Endothelial cell of umbilical vein (primary cell): Measurements from ENCODE around the gene TERT. TPM values are rescaled to one million over a fixed set of nuclear protein-coding genes. Genes with fewer than 3 reads are reported as not detected.

Experiments
- BruUV-seq: library from RNA; stranded (reverse); fragments of 400-500 nt; replicated peaks from 2 replicates; lab custom pipeline; 2021; lab: Mats Ljungman, UMichigan
- CTCF ChIA-PET: fragments of 300-600, 350-600 bp; sonication (Branson Sonifier 250); formaldehyde crosslinking; loops from one replicate; lab custom pipeline; 2021; ENCODE audit warnings: antibody characterized with exemption, inconsistent platforms; lab: Charles Lee
- POLR2A ChIA-PET: fragments of 300-600, 350-600 bp; sonication (Branson Sonifier 250); formaldehyde crosslinking; loops from one replicate; lab custom pipeline; 2021; ENCODE audit warnings: antibody characterized with exemption, inconsistent platforms; lab: Charles Lee
- DNase-seq: peaks from one replicate; pipeline ENCODE4 v3.0.0-alpha.2; 2011; ENCODE audit warnings: low read depth, low spot score
- FAIRE-seq: peaks from 2 replicates; lab custom pipeline; 2011; peaks lifted over from hg19 to GRCh38; lab: Jason Lieb, UNC
- H2AFZ ChIP-seq: 2 replicates; pipeline ENCODE4 v1.6.0; 2012; ENCODE audit warnings: low read depth, low read length, control low read depth, inconsistent platforms
- H3K27ac ChIP-seq: 2 replicates; pipeline ENCODE4 v1.5.1; 2011; ENCODE audit warnings: low read depth, mild to moderate bottlenecking, control low read depth, low read length, moderate library complexity; ENCODE audit not compliant: insufficient read depth
- H3K27me3 ChIP-seq, 2 experiments: 2 replicates each; pipeline versions ENCODE4 v1.6.0 to v1.6.1; 2011; ENCODE audit warnings: low read length in 2 of 2, mixed read lengths in 1 of 2; ENCODE audit not compliant: control insufficient read depth in 2 of 2, insufficient read depth in 2 of 2
- H3K36me3 ChIP-seq, 2 experiments: 2 replicates in 1 of 2; 3 replicates in 1 of 2; pipeline ENCODE4 v1.5.1; 2011; ENCODE audit warnings: low read length in 2 of 2, mild to moderate bottlenecking in 1 of 2, moderate library complexity in 1 of 2; ENCODE audit not compliant: control insufficient read depth in 2 of 2, insufficient read depth in 2 of 2; ENCODE audit errors: extremely low read depth in 1 of 2
- H3K4me1 ChIP-seq: 3 replicates; pipeline ENCODE4 v1.5.1; 2011; ENCODE audit warnings: mild to moderate bottlenecking, low read length; ENCODE audit not compliant: control insufficient read depth, insufficient read depth; ENCODE audit errors: extremely low read depth
- H3K4me2 ChIP-seq: 2 replicates; pipeline ENCODE4 v1.6.1; 2011; ENCODE audit warnings: low read length, control low read depth, mixed read lengths; ENCODE audit not compliant: insufficient read depth
- H3K4me3 ChIP-seq, 3 experiments: fragments of 200-600 bp in 1 of 3; sonication (generic), shearing (Covaris generic) in 1 of 3; replicated peaks in 1 of 3; 2 replicates each; pipeline ENCODE4 v1.5.1; 2011 to 2016; ENCODE audit warnings: control low read depth in 3 of 3, low read length in 3 of 3, mild to moderate bottlenecking in 2 of 3, inconsistent platforms in 1 of 3, low read depth in 1 of 3, moderate library complexity in 1 of 3; ENCODE audit not compliant: insufficient read depth in 1 of 3
- H3K79me2 ChIP-seq: 2 replicates; pipeline ENCODE4 v1.6.0; 2012; ENCODE audit warnings: low read length, inconsistent platforms; ENCODE audit not compliant: control insufficient read depth, insufficient read depth
- H3K9ac ChIP-seq: replicated peaks from 2 replicates; pipeline ENCODE3; 2011; ENCODE audit warnings: low read length, control low read depth; ENCODE audit not compliant: insufficient read depth; ENCODE audit errors: extremely low read depth
- H3K9me1 ChIP-seq: replicated peaks from 3 replicates; pipeline ENCODE4 v1.6.0; 2011; ENCODE audit warnings: mild to moderate bottlenecking, low read length; ENCODE audit not compliant: control insufficient read depth, insufficient read depth; ENCODE audit errors: extremely low read depth
- H3K9me3 ChIP-seq: replicated peaks from 2 replicates; pipeline ENCODE4 v1.5.1; 2012; ENCODE audit warnings: low read length, inconsistent platforms; ENCODE audit not compliant: control insufficient read depth, insufficient read depth
- H4K20me1 ChIP-seq: replicated peaks from 2 replicates; pipeline ENCODE3; 2011; ENCODE audit warnings: mild to moderate bottlenecking, low read length; ENCODE audit not compliant: control insufficient read depth, insufficient read depth; ENCODE audit errors: extremely low read depth
- EZH2 ChIP-seq: IDR thresholded peaks from 2 replicates; pipeline ENCODE4 v1.6.1; 2012; ENCODE audit warnings: borderline replicate concordance, low read depth, mild to moderate bottlenecking, moderate library complexity, low read length, inconsistent platforms; ENCODE audit not compliant: severe bottlenecking
- JUN ChIP-seq: IDR thresholded peaks from 2 replicates; pipeline ENCODE4 v1.6.1; 2011; ENCODE audit warnings: borderline replicate concordance, low read depth; ENCODE audit not compliant: insufficient read length, insufficient read depth
- MYC ChIP-seq: IDR thresholded peaks from one replicate; pipeline ENCODE4 v1.6.1; 2011; ENCODE audit warnings: mild to moderate bottlenecking, low read depth, low read length
- POLR2A ChIP-seq: IDR thresholded peaks from 2 replicates; pipeline ENCODE4 v1.6.1; 2012; ENCODE audit warnings: low read depth, mild to moderate bottlenecking, control low read depth, low read length
- POLR2AphosphoS5 ChIP-seq: IDR thresholded peaks from 2 replicates; pipeline ENCODE4 v1.6.1; 2012; ENCODE audit warnings: low read depth, mild to moderate bottlenecking, control low read depth, low read length, moderate library complexity; ENCODE audit not compliant: insufficient read depth
- dilution Hi-C: fragments of 300-500 bp; cut with MboI; formaldehyde crosslinking; loops from one replicate; pipeline ENCODE4 v1.15.0; 2019; ENCODE audit warnings: low sequenced_read_pairs; ENCODE audit not compliant: extremely low pct_ligation_motif_present
- intact Hi-C: fragments of 100-400 bp; cut with micrococcal nuclease; formaldehyde crosslinking; loops from one replicate; pipeline ENCODE4 v1.10.0; 2022
- polyA plus RNA-seq, 4 experiments: library from polyadenylated mRNA; depleted of rRNA in 3 of 4; stranded (reverse) in 3 of 4; unstranded in 1 of 4; fragments of >200 nt; gene quantifications; 2 replicates each; pipeline versions ENCODE4 v1.2.1 to v1.2.3, GENCODE V29; 2011 to 2012; ENCODE audit warnings: missing spikeins in 1 of 4
- total RNA-seq: library from RNA; stranded (reverse); gene quantifications from 2 replicates; pipeline ENCODE4 v1.2.3, GENCODE V29; 2021
- TF ChIP-seq, protein P1 (sequence below): IDR thresholded peaks from 2 replicates; pipeline ENCODE4 v1.6.1; 2011; ENCODE audit not compliant: insufficient read depth, insufficient read length
- TF ChIP-seq, protein P2 (sequence below), 2 donors: IDR thresholded peaks; 1 replicate in 1 of 2; 2 replicates in 1 of 2; pipeline ENCODE4 v1.5.1; 2011; ENCODE audit warnings: low read length in 2 of 2, mild to moderate bottlenecking in 2 of 2, moderate library complexity in 2 of 2, control low read depth in 1 of 2, inconsistent platforms in 1 of 2, low read depth in 1 of 2; ENCODE audit not compliant: insufficient read depth in 1 of 2; ENCODE audit errors: extremely low read depth in 1 of 2

The TERT gene
- total and polyA plus RNA-seq, 2 donors (not counting 3 experiments of a cell fraction or from before 2014, with no cell fraction given), result 0.04 TPM; not detected in 1

DNA sequence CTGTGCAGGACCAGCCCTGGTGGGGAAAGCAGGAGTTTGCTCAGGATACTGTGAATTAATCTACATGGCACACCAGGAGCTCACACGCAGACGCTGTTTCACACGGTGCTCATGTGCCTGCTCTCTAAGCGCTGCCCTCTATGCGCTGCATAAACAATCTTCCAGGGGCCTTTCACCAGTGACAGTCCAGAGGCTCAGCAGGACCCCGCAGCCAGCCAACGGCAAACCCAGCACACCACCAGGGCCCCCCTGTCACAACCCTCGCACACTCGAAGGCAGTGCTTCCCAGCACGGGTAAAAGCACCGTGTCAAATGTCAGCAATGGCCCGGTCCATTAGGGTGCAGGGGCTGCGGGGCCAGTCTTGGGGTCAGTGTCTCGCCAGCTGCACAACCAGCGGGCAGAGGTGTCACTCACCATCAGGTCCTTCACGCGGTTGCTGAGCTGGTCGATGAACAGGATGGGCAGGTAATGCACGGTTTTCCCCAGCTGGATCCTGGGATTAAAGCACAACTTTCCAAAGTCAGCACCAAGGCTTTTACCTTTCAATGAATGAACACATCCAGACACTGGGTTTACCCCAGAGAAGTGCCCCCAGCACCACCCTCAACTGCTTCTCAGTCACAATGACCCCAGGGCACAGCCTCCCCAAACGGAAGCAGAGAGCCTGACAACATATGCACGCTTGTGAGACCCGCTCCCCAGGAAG is 42.8 kb upstream of the TERT start:
- Histone ChIP-seq H3K4me1 (no peaks in the 10 kb centered on the region), H2AFZ (no peak overlapping the region), H3K4me2 (no peak overlapping the region), H3K4me3 (no peak overlapping the region), H3K9me3 (no peaks in the 10 kb centered on the region), H3K36me3 (peaks cover 3 to 65% of the 10 kb centered on the region in 2 experiments), H4K20me1 (no peaks in the 10 kb centered on the region), H3K27me3 (no peaks in the 10 kb centered on the region), H3K79me2 (no peaks in the 10 kb centered on the region), H3K9me1 (no peaks in the 10 kb centered on the region), H3K27ac (no peak overlapping the region), H3K9ac (no peak overlapping the region)
- DNase-seq (no peak), FAIRE-seq (no peak)
- dilution Hi-C loops, result no loop called here
- CTCF ChIA-PET, result no interaction called here
- TF ChIP-seq POLR2AphosphoS5, result no peak
- TF ChIP-seq, protein P1, sequence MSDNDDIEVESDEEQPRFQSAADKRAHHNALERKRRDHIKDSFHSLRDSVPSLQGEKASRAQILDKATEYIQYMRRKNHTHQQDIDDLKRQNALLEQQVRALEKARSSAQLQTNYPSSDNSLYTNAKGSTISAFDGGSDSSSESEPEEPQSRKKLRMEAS, result no peak
- TF ChIP-seq, protein P2, sequence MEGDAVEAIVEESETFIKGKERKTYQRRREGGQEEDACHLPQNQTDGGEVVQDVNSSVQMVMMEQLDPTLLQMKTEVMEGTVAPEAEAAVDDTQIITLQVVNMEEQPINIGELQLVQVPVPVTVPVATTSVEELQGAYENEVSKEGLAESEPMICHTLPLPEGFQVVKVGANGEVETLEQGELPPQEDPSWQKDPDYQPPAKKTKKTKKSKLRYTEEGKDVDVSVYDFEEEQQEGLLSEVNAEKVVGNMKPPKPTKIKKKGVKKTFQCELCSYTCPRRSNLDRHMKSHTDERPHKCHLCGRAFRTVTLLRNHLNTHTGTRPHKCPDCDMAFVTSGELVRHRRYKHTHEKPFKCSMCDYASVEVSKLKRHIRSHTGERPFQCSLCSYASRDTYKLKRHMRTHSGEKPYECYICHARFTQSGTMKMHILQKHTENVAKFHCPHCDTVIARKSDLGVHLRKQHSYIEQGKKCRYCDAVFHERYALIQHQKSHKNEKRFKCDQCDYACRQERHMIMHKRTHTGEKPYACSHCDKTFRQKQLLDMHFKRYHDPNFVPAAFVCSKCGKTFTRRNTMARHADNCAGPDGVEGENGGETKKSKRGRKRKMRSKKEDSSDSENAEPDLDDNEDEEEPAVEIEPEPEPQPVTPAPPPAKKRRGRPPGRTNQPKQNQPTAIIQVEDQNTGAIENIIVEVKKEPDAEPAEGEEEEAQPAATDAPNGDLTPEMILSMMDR (IDR thresholded peaks at IDR 0.05; ENCODE audit: extremely low read depth in 1 of 2, insufficient read depth in 1 of 2, low read depth in 1 of 2, low read length in 2 of 2), result no peak
- TF ChIP-seq POLR2A, result no peak
- no peak for TF ChIP-seq MYC
- TF ChIP-seq JUN, result no peak
- no peak for TF ChIP-seq EZH2
- intact Hi-C loops, result no loop called here
- no TSS peak for BruUV-seq
- POLR2A ChIA-PET, result no interaction called here
